HepG2 (cell line): Measurements from ENCODE around the gene CPSF6. TPM values are rescaled to one million over a fixed set of nuclear protein-coding genes. Genes with fewer than 3 reads are reported as not detected.

ENCODE experiments used
- ATAC-seq: fragments of 200-7000 bp; cut with Tn5 transposase; 3 replicates; pipeline ENCODE4 v1.9.1; 2020; ENCODE audit warnings: mild to moderate bottlenecking, moderate library complexity
- BruUV-seq: library from RNA; stranded (reverse); fragments of 400-500 nt; replicated peaks from 2 replicates; lab custom pipeline; 2021; lab: Mats Ljungman, UMichigan
- CTCF ChIA-PET: fragments of 300-600 bp; formaldehyde crosslinking; extraction: SDS; loops from one replicate; lab custom pipeline; 2021; ENCODE audit warnings: low total read pairs, inconsistent platforms, low intra/inter-chr PET ratio; lab: Yijun Ruan, JAX
- POLR2A ChIA-PET: fragments of 350-600 bp; sonication (Branson Sonifier 250); formaldehyde crosslinking; loops from one replicate; lab custom pipeline; 2020; ENCODE audit warnings: antibody characterized with exemption, inconsistent platforms; lab: Yijun Ruan, JAX
- DNase-seq: peaks from one replicate; pipeline ENCODE4 v3.0.0-alpha.2; 2015; ENCODE audit warnings: low spot score
- FAIRE-seq: peaks from 3 replicates; lab custom pipeline; 2011; peaks lifted over from hg19 to GRCh38; lab: Jason Lieb, UNC
- H2AFZ ChIP-seq: one replicate; pipeline ENCODE4 v1.6.1; 2011; ENCODE audit warnings: low read length, inconsistent platforms
- H3K27ac ChIP-seq: fragments of 300-600 bp; 3 replicates; pipeline ENCODE4 v1.8.0; 2011; ENCODE audit warnings: mixed run types, mild to moderate bottlenecking, mixed read lengths, low read length, inconsistent platforms; ENCODE audit not compliant: insufficient read depth; ENCODE audit errors: extremely low read length
- H3K27me3 ChIP-seq, 2 experiments: fragments of 200-600 bp in 1 of 2; 2 replicates in 1 of 2; 3 replicates in 1 of 2; pipeline versions ENCODE4 v1.6.0 to v1.8.0; 2011; ENCODE audit warnings: low read length in 2 of 2, mild to moderate bottlenecking in 2 of 2, moderate library complexity in 2 of 2, inconsistent platforms in 1 of 2; ENCODE audit not compliant: insufficient read depth in 2 of 2, control insufficient read depth in 1 of 2
- H3K36me3 ChIP-seq, 2 experiments: fragments of 200-600 bp in 1 of 2; replicated peaks in 1 of 2; 2 replicates in 1 of 2; 3 replicates in 1 of 2; pipeline versions ENCODE4 v1.5.1 to v1.8.0; 2011; ENCODE audit warnings: low read length in 2 of 2, inconsistent platforms in 1 of 2; ENCODE audit not compliant: insufficient read depth in 2 of 2, control insufficient read depth in 1 of 2
- H3K4me1 ChIP-seq: 2 replicates; pipeline ENCODE4 v1.5.1; 2012; ENCODE audit warnings: low read length, inconsistent platforms; ENCODE audit not compliant: insufficient read depth
- H3K4me2 ChIP-seq: 2 replicates; pipeline ENCODE4 v1.6.0; 2011; ENCODE audit warnings: low read depth, low read length, inconsistent platforms
- H3K4me3 ChIP-seq, 3 experiments: fragments of 200-600 bp in 1 of 3; sonication (generic), shearing (Covaris generic) in 1 of 3; replicated peaks in 1 of 3; 2 replicates each; pipeline ENCODE4 v1.5.1; 2011 to 2016; ENCODE audit warnings: low read length in 3 of 3, inconsistent platforms in 2 of 3, low read depth in 2 of 3, mild to moderate bottlenecking in 2 of 3, control low read depth in 1 of 3, mixed read lengths in 1 of 3; ENCODE audit not compliant: insufficient read depth in 1 of 3
- H3K79me2 ChIP-seq: one replicate; pipeline ENCODE4 v1.6.1; 2011; ENCODE audit warnings: low read length, inconsistent platforms; ENCODE audit not compliant: insufficient read depth
- H3K9ac ChIP-seq: 2 replicates; pipeline ENCODE4 v1.6.0; 2011; ENCODE audit warnings: mild to moderate bottlenecking, low read depth, low read length, inconsistent platforms; ENCODE audit not compliant: insufficient read depth
- H3K9me3 ChIP-seq: 2 replicates; pipeline ENCODE4 v1.5.1; 2012; ENCODE audit warnings: mild to moderate bottlenecking, low read length
- H4K20me1 ChIP-seq: 2 replicates; pipeline ENCODE4 v1.6.0; 2011; ENCODE audit warnings: inconsistent platforms, mild to moderate bottlenecking, low read length, moderate library complexity; ENCODE audit not compliant: insufficient read depth
- AGO2 ChIP-seq: fragments of 200-400 bp; formaldehyde crosslinking; optimal IDR thresholded peaks from 2 replicates; pipeline ENCODE3; 2017; ENCODE audit warnings: mild to moderate bottlenecking, low read depth, low read length, moderate library complexity
- ATF7 ChIP-seq, 2 experiments: fragments of 450-650 bp in 1 of 2; sonication (generic) in 1 of 2; formaldehyde crosslinking in 1 of 2; IDR thresholded peaks; 2 replicates each; pipeline versions ENCODE4 v1.4.0 to v1.6.1; 2016 to 2020; ENCODE audit warnings: antibody characterized with exemption in 1 of 2, mild to moderate bottlenecking in 1 of 2, missing genetic modification reagents in 1 of 2
- BRF2 ChIP-seq: sonication (generic); formaldehyde crosslinking; IDR thresholded peaks from 2 replicates; pipeline ENCODE4 v1.8.1; 2022; ENCODE audit warnings: mild to moderate bottlenecking, missing genetic modification reagents
- NFAT5 ChIP-seq: sonication (generic); formaldehyde crosslinking; IDR thresholded peaks from 2 replicates; pipeline ENCODE4 v1.4.0; 2020; ENCODE audit warnings: missing genetic modification reagents
- SP140L ChIP-seq: sonication (generic); formaldehyde crosslinking; IDR thresholded peaks from 2 replicates; pipeline ENCODE4 v1.4.0; 2020; ENCODE audit warnings: missing genetic modification reagents, borderline replicate concordance
- ZNF354B ChIP-seq: sonication (generic); formaldehyde crosslinking; IDR thresholded peaks from 2 replicates; pipeline ENCODE4 v1.8.0; 2022; ENCODE audit warnings: mild to moderate bottlenecking, missing genetic modification reagents
- ZNF496 ChIP-seq: sonication (generic); formaldehyde crosslinking; IDR thresholded peaks from 2 replicates; pipeline ENCODE4 v1.8.1; 2023; ENCODE audit warnings: mild to moderate bottlenecking, moderate library complexity, missing genetic modification reagents; ENCODE audit not compliant: insufficient replicate concordance
- WGBS: methylation state at CpG from one replicate; pipeline ENCODE4 v1.1.6; 2017; ENCODE audit warnings: low lambda C conversion rate; 5-methylcytosine and 5-hydroxymethylcytosine counted together
- in situ Hi-C: cut with HindIII; loops from 2 replicates; pipeline ENCODE4 v1.10.0; 2017; ENCODE audit warnings: low pct_unique_long_range_greater_than_20kb; ENCODE audit not compliant: extremely low pct_ligation_motif_present
- intact Hi-C: fragments of 100-400 bp; cut with micrococcal nuclease; formaldehyde crosslinking; loops from one replicate; pipeline ENCODE4 v1.10.0; 2022; ENCODE audit not compliant: unreplicated experiment
- polyA plus RNA-seq, 8 experiments: library from polyadenylated mRNA; depleted of rRNA in 3 of 8; stranded (reverse) in 7 of 8; unstranded in 1 of 8; fragments of >200 nt; fragmentation: Illumina TruSeq in 4 of 8; extraction: Trizol in 4 of 8; gene quantifications; 2 replicates each; pipeline versions ENCODE4 v1.2.1 to v1.2.3, GENCODE V29; 2011 to 2016; ENCODE audit warnings: low read depth in 4 of 8, missing spikeins in 1 of 8, mixed read lengths in 1 of 8; ENCODE audit not compliant: insufficient read depth in 1 of 8
- total RNA-seq, 5 experiments: library from RNA; depleted of rRNA; stranded (reverse); fragments of >200 nt; fragmentation: Illumina TruSeq; extraction: Trizol; gene quantifications; 2 replicates each; pipeline ENCODE4 v1.2.3, GENCODE V29; 2016; ENCODE audit warnings: low read depth in 1 of 5

Gene CPSF6
- total and polyA plus RNA-seq, 2 of the 13 experiments (the other 11 are each of a cell fraction or from before 2014, with no cell fraction given) = 41.8 to 71.0 TPM

- TF ChIP-seq NFAT5 (CRISPR knock-in tag) (no peak), BRF2 (no peak), ZNF354B (CRISPR knock-in tag) (no peak), SP140L (CRISPR knock-in tag) (no peak), ATF7 (IDR thresholded peaks at IDR 0.05) (no peak), ATF7 (CRISPR knock-in tag; IDR thresholded peaks at IDR 0.05) (no peak)
- TF ChIP-seq, all 625 proteins: peak for 0
Measured at GRCh38 chr12:69254862-69255261, 15.5 kb downstream of the CPSF6 start (continued).

GRCh38 chr12:69258655-69259054 is 19.3 kb downstream of the CPSF6 start:
- H3K4me1 ChIP-seq = no peaks in the 10 kb centered on the region
- no peaks in the 10 kb centered on the region for H3K9me3 ChIP-seq
- no peak overlapping the region for H3K27ac ChIP-seq
- BruUV-seq = no TSS peak
- FAIRE-seq = no peak
- no peak overlapping the region for H3K9ac ChIP-seq
- H3K79me2 ChIP-seq = peaks cover 14% of the 10 kb centered on the region
- TF ChIP-seq AGO2 (peak; percentile 23), ZNF496 (CRISPR knock-in tag) (no peak)
- no peaks in the 10 kb centered on the region for H3K27me3 ChIP-seq
- CTCF ChIA-PET = no interaction called here
- 98% methylated on average over 10 of the region's 10 CpGs for WGBS
- in situ Hi-C loops = loop anchor here (10.0 kb wide), 1 partner anchor 104 kb away; no protein-coding TSS in a partner anchor
- POLR2A ChIA-PET = no interaction called here
- intact Hi-C loops = no loop called here
- no peak overlapping the region for H2AFZ ChIP-seq
- DNase-seq = no peak
- peaks cover 12 to 69% of the 10 kb centered on the region in 2 experiments for H3K36me3 ChIP-seq
- no peak for ATAC-seq
- H4K20me1 ChIP-seq = peaks cover 7% of the 10 kb centered on the region
- no peak overlapping the region for H3K4me2 ChIP-seq
- H3K4me3 ChIP-seq = no peak overlapping the region
